GM21528 (cell line): ENCODE data around the gene SLC12A8.

Experiments used
- ATAC-seq: cut with Tn5 transposase; IDR thresholded peaks from one replicate; pipeline ENCODE4 v1.9.1; 2021; ENCODE audit warnings: mild to moderate bottlenecking, moderate library complexity; ENCODE audit not compliant: unreplicated experiment, low FRiP score

Gene SLC12A8

GRCh38 chr3:125214738-125215137, 2.2 kb upstream of the SLC12A8 start:
- ATAC-seq: no peak

GRCh38 chr3:125213946-125214542, 1.5 kb upstream of the SLC12A8 start:
- no peak for ATAC-seq

- ATAC-seq: no peak
Measured at GRCh38 chr3:125213364-125213755, 812 bp upstream of the SLC12A8 start.

GRCh38 chr3:125212091-125212508, 448 bp downstream of the SLC12A8 start:
- ATAC-seq: no peak

GRCh38 chr3:125211523-125212090, 941 bp downstream of the SLC12A8 start:
- ATAC-seq: no peak

- no peak for ATAC-seq
Measured at GRCh38 chr3:125207949-125208568, 4.5 kb downstream of the SLC12A8 start.

- ATAC-seq: no peak
Measured at GRCh38 chr3:125207507-125207906, 5.0 kb downstream of the SLC12A8 start.

- no peak for ATAC-seq
Measured at GRCh38 chr3:125206934-125207333, 5.6 kb downstream of the SLC12A8 start.

- no peak for ATAC-seq
Measured at GRCh38 chr3:125203731-125204130, 8.8 kb downstream of the SLC12A8 start.

- no peak for ATAC-seq
Measured at GRCh38 chr3:125202197-125202596, 10.4 kb downstream of the SLC12A8 start.

GRCh38 chr3:125200731-125201139, 11.8 kb downstream of the SLC12A8 start:
- peak; percentile 64 for ATAC-seq

GRCh38 chr3:125194849-125195601, 17.5 kb downstream of the SLC12A8 start:
- ATAC-seq: no peak

GRCh38 chr3:125194061-125194848, 18.3 kb downstream of the SLC12A8 start:
- ATAC-seq: no peak

- peak; percentile 57 for ATAC-seq
Measured at GRCh38 chr3:125192190-125193035, 20.1 kb downstream of the SLC12A8 start.

GRCh38 chr3:125191730-125192129, 20.8 kb downstream of the SLC12A8 start:
- ATAC-seq: peak; percentile 6

GRCh38 chr3:125191256-125191655, 21.3 kb downstream of the SLC12A8 start:
- ATAC-seq: no peak

GRCh38 chr3:125190786-125191185, 21.8 kb downstream of the SLC12A8 start:
- no peak for ATAC-seq

GRCh38 chr3:125189378-125190165, 23.0 kb downstream of the SLC12A8 start:
- no peak for ATAC-seq

GRCh38 chr3:125188955-125189354, 23.6 kb downstream of the SLC12A8 start:
- ATAC-seq: no peak
